Measurements from ENCODE around the gene ATP6V0E2.

ATP6V0E2 gene

GRCh38 chr7:149867762-149868622, 5.8 kb upstream of the ATP6V0E2 start:
- H3K9ac ChIP-seq (ENCODE audit: low read length): peak overlapping the region; percentile 11; the same call in 1 of the 2 replicates

GRCh38 chr7:149868623-149869290, 5.0 kb upstream of the ATP6V0E2 start:
- Histone ChIP-seq H3K4me3 (ENCODE audit: low read length) (no peak overlapping the region), H3K9me3 (replicated peaks; ENCODE audit: insufficient read depth, low read length) (no peaks in the 10 kb centered on the region), H4K20me1 (ENCODE audit: insufficient read depth, low read length) (no peaks in the 10 kb centered on the region), H3K4me2 (ENCODE audit: low read depth, low read length) (peak overlapping the region; percentile 34; the same call in 1 of the 2 replicates), H2AFZ (ENCODE audit: low read length) (peak overlapping the region; percentile 52), H3K4me1 (ENCODE audit: low read length) (peaks cover 46% of the 10 kb centered on the region), H3F3A (ENCODE audit: insufficient read depth, low read length) (no peaks in the 10 kb centered on the region), H3K9me2 (replicated peaks; ENCODE audit: insufficient read depth, low read length) (no peaks in the 10 kb centered on the region), H3K36me3 (replicated peaks; ENCODE audit: insufficient read depth, low read length) (no peaks in the 10 kb centered on the region), H3K27me3 (replicated peaks; ENCODE audit: insufficient read depth, low read length) (no peaks in the 10 kb centered on the region), H3K27ac (ENCODE audit: low read length) (peak overlapping the region; percentile 27; the same call in 1 of the 2 replicates), H3K9ac (ENCODE audit: low read length) (peak overlapping the region; percentile 11; the same call in 1 of the 2 replicates), H3K79me2 (ENCODE audit: low read length) (no peaks in the 10 kb centered on the region)
- peak; percentile 65 for DNase-seq
- TF ChIP-seq EZH2 (optimal IDR thresholded peaks at IDR 0.05; ENCODE audit: low read depth, low read length): no peak
- 0 out of 2 replicates have a peak, but pooled peaks have one; percentile 14 for TF ChIP-seq CTCF (IDR thresholded peaks at IDR 0.05; ENCODE audit: low read length)
- no peak for TF ChIP-seq EZH2phosphoT487 (IDR thresholded peaks at IDR 0.05; ENCODE audit: low read length)

More at GRCh38 chr7:149867762-149868622, 5.8 kb upstream of the ATP6V0E2 start:
- TF ChIP-seq EZH2phosphoT487 (IDR thresholded peaks at IDR 0.05; ENCODE audit: low read length) (no peak), CTCF (IDR thresholded peaks at IDR 0.05; ENCODE audit: low read length) (no peak), EZH2 (optimal IDR thresholded peaks at IDR 0.05; ENCODE audit: low read depth, low read length) (no peak)
- no peaks in the 10 kb centered on the region for H3K9me3 ChIP-seq (replicated peaks; ENCODE audit: insufficient read depth, low read length)
- no peaks in the 10 kb centered on the region for H4K20me1 ChIP-seq (ENCODE audit: insufficient read depth, low read length)
- H3K79me2 ChIP-seq (ENCODE audit: low read length): no peaks in the 10 kb centered on the region
- H3F3A ChIP-seq (ENCODE audit: insufficient read depth, low read length): no peaks in the 10 kb centered on the region
- peak overlapping the region; percentile 52 for H2AFZ ChIP-seq (ENCODE audit: low read length)
- H3K4me3 ChIP-seq (ENCODE audit: low read length): no peak overlapping the region
- no peaks in the 10 kb centered on the region for H3K36me3 ChIP-seq (replicated peaks; ENCODE audit: insufficient read depth, low read length)
- H3K4me1 ChIP-seq (ENCODE audit: low read length): peaks cover 44% of the 10 kb centered on the region
- H3K4me2 ChIP-seq (ENCODE audit: low read depth, low read length): peak overlapping the region; percentile 34; the same call in 1 of the 2 replicates
- H3K27me3 ChIP-seq (replicated peaks; ENCODE audit: insufficient read depth, low read length): no peaks in the 10 kb centered on the region
- H3K9me2 ChIP-seq (replicated peaks; ENCODE audit: insufficient read depth, low read length): no peaks in the 10 kb centered on the region
- H3K27ac ChIP-seq (ENCODE audit: low read length): peak overlapping the region; percentile 27; the same call in 1 of the 2 replicates
- DNase-seq: no peak

- H3K79me2 ChIP-seq (ENCODE audit: low read length): no peaks in the 10 kb centered on the region
- TF ChIP-seq EZH2 (optimal IDR thresholded peaks at IDR 0.05; ENCODE audit: low read depth, low read length) (no peak), EZH2phosphoT487 (IDR thresholded peaks at IDR 0.05; ENCODE audit: low read length) (no peak), CTCF (IDR thresholded peaks at IDR 0.05; ENCODE audit: low read length) (no peak)
- no peaks in the 10 kb centered on the region for H3K36me3 ChIP-seq (replicated peaks; ENCODE audit: insufficient read depth, low read length)
- no peaks in the 10 kb centered on the region for H3K9me2 ChIP-seq (replicated peaks; ENCODE audit: insufficient read depth, low read length)
- no peaks in the 10 kb centered on the region for H4K20me1 ChIP-seq (ENCODE audit: insufficient read depth, low read length)
- peaks cover 46% of the 10 kb centered on the region for H3K4me1 ChIP-seq (ENCODE audit: low read length)
- no peaks in the 10 kb centered on the region for H3K27me3 ChIP-seq (replicated peaks; ENCODE audit: insufficient read depth, low read length)
- peaks cover 4% of the 10 kb centered on the region; the same call in 1 of the 2 replicates for H3F3A ChIP-seq (ENCODE audit: insufficient read depth, low read length)
- H3K9me3 ChIP-seq (replicated peaks; ENCODE audit: insufficient read depth, low read length): no peaks in the 10 kb centered on the region
- no peak for DNase-seq
- no peak overlapping the region for H3K4me2 ChIP-seq (ENCODE audit: low read depth, low read length)
- H3K27ac ChIP-seq (ENCODE audit: low read length): no peak overlapping the region; the same call in 1 of the 2 replicates
- H2AFZ ChIP-seq (ENCODE audit: low read length): no peak overlapping the region
- H3K9ac ChIP-seq (ENCODE audit: low read length): no peak overlapping the region
- H3K4me3 ChIP-seq (ENCODE audit: low read length): no peak overlapping the region
Measured at GRCh38 chr7:149869291-149869650, 4.5 kb upstream of the ATP6V0E2 start.

All from MM.1S (cell line).